ENCODE measurements around the gene CLASP1.

GRCh38 chr2:121599963-121600651, 49.2 kb downstream of the CLASP1 start:
- TF ChIP-seq CTCF (IDR thresholded peaks at IDR 0.05) (no peak), POLR2A (IDR thresholded peaks at IDR 0.05) (no peak)
